BJ (cell line): ENCODE results near the gene FRAS1. TPM values are rescaled to one million over a fixed set of nuclear protein-coding genes. Genes with fewer than 3 reads are reported as not detected.

ENCODE experiments used
- CTCF ChIA-PET: fragments of 350-600 bp; formaldehyde crosslinking; extraction: SDS; loops from one replicate; lab custom pipeline; 2021; ENCODE audit warnings: antibody characterized with exemption, inconsistent platforms; lab: Yijun Ruan, JAX
- POLR2A ChIA-PET: fragments of 300-600 bp; sonication (Branson Sonifier 250); formaldehyde crosslinking; extraction: SDS; loops from one replicate; lab custom pipeline; 2021; ENCODE audit warnings: antibody characterized with exemption; lab: Charles Lee
- DNase-seq: peaks from one replicate; pipeline ENCODE4 v3.0.0-alpha.2; 2011; ENCODE audit warnings: low read depth
- H3K27me3 ChIP-seq: 2 replicates; pipeline ENCODE4 v1.6.0; 2011; ENCODE audit warnings: low read length; ENCODE audit not compliant: control insufficient read depth, insufficient read depth
- H3K36me3 ChIP-seq: 2 replicates; pipeline ENCODE4 v1.5.1; 2011; ENCODE audit warnings: low read length; ENCODE audit not compliant: control insufficient read depth, insufficient read depth
- H3K4me3 ChIP-seq: 2 replicates; pipeline ENCODE4 v1.5.1; 2011; ENCODE audit warnings: low read depth, mild to moderate bottlenecking, control low read depth, low read length
- polyA plus RNA-seq: library from polyadenylated mRNA; depleted of rRNA; stranded (reverse); fragments of >200 nt; gene quantifications from 2 replicates; pipeline ENCODE4 v1.2.3, GENCODE V29; 2011
- TF ChIP-seq, protein P1 (sequence below): IDR thresholded peaks from 2 replicates; pipeline ENCODE4 v1.5.1; 2011; ENCODE audit warnings: low read depth, mild to moderate bottlenecking, control low read depth, inconsistent platforms, low read length, moderate library complexity; ENCODE audit not compliant: insufficient read depth

The FRAS1 gene
- polyA plus RNA-seq, 1 experiment: 4.4 TPM

DNA sequence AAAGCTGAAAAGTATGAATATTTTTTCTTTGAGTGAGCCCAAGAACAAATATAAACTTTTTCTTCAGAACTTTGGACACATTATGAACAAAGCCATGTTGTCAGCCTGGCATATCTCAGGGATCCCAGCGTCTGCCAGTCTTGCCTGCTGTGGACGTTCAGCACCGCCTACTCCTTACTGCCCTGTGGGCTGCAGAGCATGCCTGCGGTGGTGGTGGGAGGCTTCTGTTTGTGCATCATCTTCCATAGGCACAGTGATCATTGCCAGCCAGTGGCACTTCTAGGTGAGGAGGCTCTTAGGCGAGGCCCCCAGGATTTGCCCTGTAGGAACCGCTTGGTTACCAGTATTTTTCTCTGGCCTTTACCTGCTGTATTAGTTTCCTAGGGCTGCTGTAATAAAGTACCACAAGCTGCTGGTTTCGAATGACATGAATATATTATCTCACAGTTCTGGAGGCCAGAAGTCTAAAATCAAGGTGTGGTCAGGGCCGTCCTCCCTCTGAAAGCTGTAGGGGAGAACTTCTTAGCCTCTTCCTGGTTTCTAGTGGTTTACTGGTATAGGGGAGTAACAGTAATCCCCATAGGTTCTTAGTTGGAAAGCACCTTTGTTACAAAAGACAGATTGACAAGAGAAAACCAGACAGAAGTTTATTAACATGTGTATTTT is 509.8 kb downstream of the FRAS1 start:
- POLR2A ChIA-PET: interaction anchor here (0.6 kb wide), 1 partner anchor 1662 kb away, joined by 3 read pairs; no protein-coding TSS in a partner anchor
- no peaks in the 10 kb centered on the region for H3K36me3 ChIP-seq
- no peaks in the 10 kb centered on the region for H3K27me3 ChIP-seq
- CTCF ChIA-PET: interaction anchor here (0.8 kb wide), 1 partner anchor 573 kb away, joined by 3 read pairs; no protein-coding TSS in a partner anchor
- H3K4me3 ChIP-seq: no peak overlapping the region
- DNase-seq: no peak
- TF ChIP-seq, protein P1, sequence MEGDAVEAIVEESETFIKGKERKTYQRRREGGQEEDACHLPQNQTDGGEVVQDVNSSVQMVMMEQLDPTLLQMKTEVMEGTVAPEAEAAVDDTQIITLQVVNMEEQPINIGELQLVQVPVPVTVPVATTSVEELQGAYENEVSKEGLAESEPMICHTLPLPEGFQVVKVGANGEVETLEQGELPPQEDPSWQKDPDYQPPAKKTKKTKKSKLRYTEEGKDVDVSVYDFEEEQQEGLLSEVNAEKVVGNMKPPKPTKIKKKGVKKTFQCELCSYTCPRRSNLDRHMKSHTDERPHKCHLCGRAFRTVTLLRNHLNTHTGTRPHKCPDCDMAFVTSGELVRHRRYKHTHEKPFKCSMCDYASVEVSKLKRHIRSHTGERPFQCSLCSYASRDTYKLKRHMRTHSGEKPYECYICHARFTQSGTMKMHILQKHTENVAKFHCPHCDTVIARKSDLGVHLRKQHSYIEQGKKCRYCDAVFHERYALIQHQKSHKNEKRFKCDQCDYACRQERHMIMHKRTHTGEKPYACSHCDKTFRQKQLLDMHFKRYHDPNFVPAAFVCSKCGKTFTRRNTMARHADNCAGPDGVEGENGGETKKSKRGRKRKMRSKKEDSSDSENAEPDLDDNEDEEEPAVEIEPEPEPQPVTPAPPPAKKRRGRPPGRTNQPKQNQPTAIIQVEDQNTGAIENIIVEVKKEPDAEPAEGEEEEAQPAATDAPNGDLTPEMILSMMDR: no peak

- H3K36me3 ChIP-seq: no peaks in the 10 kb centered on the region
- TF ChIP-seq, protein P1: no peak
- no peak overlapping the region for H3K4me3 ChIP-seq
- ChIA-PET POLR2A (no interaction called here), CTCF (no interaction called here)
- no peak for DNase-seq
- H3K27me3 ChIP-seq: no peaks in the 10 kb centered on the region
These were observed 510.5 kb downstream of the FRAS1 start for GRCh38 chr4:78567500-78568060.

GRCh38 chr4:78568640-78569305 is 511.6 kb downstream of the FRAS1 start:
- no peak for DNase-seq
- CTCF ChIA-PET: interaction anchor here (0.6 to 1.2 kb wide), 9 partner anchors 10 to 289 kb away, joined by 3 to 4 read pairs (median 3); no protein-coding TSS in a partner anchor
- no peaks in the 10 kb centered on the region for H3K36me3 ChIP-seq
- H3K4me3 ChIP-seq: no peak overlapping the region
- POLR2A ChIA-PET: interaction anchor here (0.5 to 1.3 kb wide), 2 partner anchors 8 to 10 kb away, joined by 3 read pairs; no protein-coding TSS in a partner anchor
- TF ChIP-seq, protein P1: no peak
- no peaks in the 10 kb centered on the region for H3K27me3 ChIP-seq

- ChIA-PET POLR2A (interaction anchor here (0.5 to 1.3 kb wide), 2 partner anchors 9 to 10 kb away, joined by 3 read pairs; no protein-coding TSS in a partner anchor), CTCF (interaction anchor here (0.6 to 1.2 kb wide), 8 partner anchors 9 to 151 kb away, joined by 3 to 4 read pairs (median 4); no protein-coding TSS in a partner anchor)
- Histone ChIP-seq H3K4me3 (no peak overlapping the region), H3K36me3 (no peaks in the 10 kb centered on the region), H3K27me3 (no peaks in the 10 kb centered on the region)
- TF ChIP-seq, protein P1: no peak
- peak; percentile 79 for DNase-seq
These were observed 512.2 kb downstream of the FRAS1 start for GRCh38 chr4:78569306-78569821.
